GM23338 (cell line): ENCODE data around the gene PDCD11. TPM values are rescaled to one million over a fixed set of nuclear protein-coding genes. Genes with fewer than 3 reads are reported as not detected.

Experiments used
- ATAC-seq: fragments of 200-7000 bp; cut with Tn5 transposase; 3 replicates; pipeline ENCODE4 v1.9.1; 2020
- DNase-seq: peaks from one replicate; pipeline ENCODE4 v3.0.0-alpha.2; 2015; ENCODE audit warnings: low spot score
- H2AFZ ChIP-seq: fragments of 200-600 bp; sonication (generic); 2 replicates; pipeline ENCODE4 v1.8.0; 2016; ENCODE audit warnings: antibody characterized with exemption, mild to moderate bottlenecking, moderate library complexity
- H3F3A ChIP-seq: fragments of 200-600 bp; sonication (generic); replicated peaks from 2 replicates; pipeline ENCODE4 v1.8.0; 2017; ENCODE audit warnings: antibody characterized with exemption, mixed run types, low read depth
- H3K27ac ChIP-seq: fragments of 200-600 bp; sonication (generic); 2 replicates; pipeline ENCODE4 v1.6.1; 2016; ENCODE audit warnings: low read depth
- H3K27me3 ChIP-seq: fragments of 200-600 bp; sonication (generic); 2 replicates; pipeline ENCODE4 v1.8.0; 2016; ENCODE audit warnings: mild to moderate bottlenecking, mixed run types, moderate library complexity; ENCODE audit not compliant: insufficient read depth
- H3K36me3 ChIP-seq: fragments of 200-600 bp; sonication (generic); 2 replicates; pipeline ENCODE4 v1.8.0; 2016; ENCODE audit warnings: mild to moderate bottlenecking; ENCODE audit not compliant: insufficient read depth
- H3K4me1 ChIP-seq: fragments of 200-600 bp; sonication (generic); 2 replicates; pipeline ENCODE4 v1.8.0; 2016; ENCODE audit warnings: mild to moderate bottlenecking, moderate library complexity; ENCODE audit not compliant: insufficient read depth
- H3K4me2 ChIP-seq: fragments of 200-600 bp; sonication (generic); 2 replicates; pipeline ENCODE4 v1.7.1; 2017; ENCODE audit warnings: mixed run types
- H3K4me3 ChIP-seq: fragments of 200-600 bp; sonication (generic); 2 replicates; pipeline ENCODE4 v1.6.1; 2016; ENCODE audit warnings: mixed run types
- H3K79me2 ChIP-seq: fragments of 200-600 bp; sonication (generic); replicated peaks from 2 replicates; pipeline ENCODE4 v1.8.0; 2017; ENCODE audit warnings: mild to moderate bottlenecking; ENCODE audit not compliant: insufficient read depth
- H3K9me2 ChIP-seq: fragments of 200-600 bp; sonication (generic); 2 replicates; pipeline ENCODE4 v1.8.0; 2017; ENCODE audit not compliant: insufficient read depth
- H4K20me1 ChIP-seq: fragments of 200-600 bp; sonication (generic); replicated peaks from 2 replicates; pipeline ENCODE4 v1.8.0; 2017; ENCODE audit warnings: mild to moderate bottlenecking; ENCODE audit not compliant: insufficient read depth
- H3K27ac Mint-ChIP-seq: 2 replicates; pipeline ENCODE4 v1.8.0; 2020; ENCODE audit warnings: inconsistent platforms, mild to moderate bottlenecking, moderate library complexity, mixed read lengths
- H3K27me3 Mint-ChIP-seq: 3 replicates; pipeline ENCODE4 v1.8.0; 2022; ENCODE audit warnings: low read depth, mild to moderate bottlenecking, moderate library complexity, mixed read lengths, inconsistent platforms; ENCODE audit not compliant: insufficient read depth, poor library complexity
- H3K36me3 Mint-ChIP-seq: 3 replicates; pipeline ENCODE4 v1.8.0; 2021; ENCODE audit warnings: low read depth, mild to moderate bottlenecking, inconsistent platforms, moderate library complexity, mixed read lengths
- H3K4me1 Mint-ChIP-seq: 3 replicates; pipeline ENCODE4 v1.8.0; 2020; ENCODE audit warnings: mild to moderate bottlenecking, inconsistent platforms, mixed read lengths
- H3K4me3 Mint-ChIP-seq: 3 replicates; pipeline ENCODE4 v1.8.0; 2021; ENCODE audit warnings: moderate library complexity, mild to moderate bottlenecking, inconsistent platforms, mixed read lengths
- H3K9me3 Mint-ChIP-seq: 3 replicates; pipeline ENCODE4 v1.8.0; 2020; ENCODE audit warnings: moderate library complexity, mild to moderate bottlenecking, inconsistent platforms, mixed read lengths
- CREB1 ChIP-seq: fragments of 250-450 bp; sonication (Bioruptor Pico); IDR thresholded peaks from 2 replicates; pipeline ENCODE4 v1.5.0; 2020; ENCODE audit warnings: low read depth, mild to moderate bottlenecking, moderate library complexity
- EZH2 ChIP-seq: fragments of 200-600 bp; sonication (generic); IDR thresholded peaks from one replicate; pipeline ENCODE4 v1.8.0; 2017; ENCODE audit warnings: antibody characterized with exemption, mild to moderate bottlenecking, low read depth; ENCODE audit not compliant: unreplicated experiment
- POLR2AphosphoS5 ChIP-seq: IDR thresholded peaks from 2 replicates; pipeline ENCODE4 v1.6.1; 2016; ENCODE audit warnings: antibody characterized with exemption, low read depth
- STAT1 ChIP-seq: IDR thresholded peaks from one replicate; pipeline ENCODE4 v1.6.1; 2016; ENCODE audit warnings: antibody characterized with exemption; ENCODE audit not compliant: unreplicated experiment
- long read RNA-seq: library from polyadenylated mRNA; unstranded; transcript quantifications from one replicate; pipeline ENCODE4 v2.0.0, GENCODE V29; 2020; ENCODE audit not compliant: unreplicated experiment
- polyA plus RNA-seq: library from polyadenylated mRNA; unstranded; fragments of >200 nt; fragmentation: Nextera tagmentation; extraction: Ambion mirVana; gene quantifications from 2 replicates; pipeline ENCODE4 v1.2.1, GENCODE V29; 2016
- total RNA-seq: library from RNA; depleted of rRNA; stranded (reverse); fragments of >200 nt; shearing (Covaris generic); gene quantifications from 2 replicates; pipeline ENCODE4 v1.2.3, GENCODE V29; 2014; rRNA removed
- TF ChIP-seq, protein P1 (sequence below): IDR thresholded peaks from 2 replicates; pipeline ENCODE4 v1.6.1; 2016; ENCODE audit warnings: antibody characterized with exemption
- TF ChIP-seq, protein P2 (sequence below), 2 experiments: fragments of 200-600 bp in 1 of 2; sonication (generic) in 1 of 2; conservative IDR thresholded peaks; 2 replicates each; pipeline versions ENCODE4 v1.5.1 to v1.6.1; 2016 to 2017; ENCODE audit warnings: antibody characterized with exemption in 2 of 2, low read depth in 2 of 2, mild to moderate bottlenecking in 2 of 2, moderate library complexity in 1 of 2

Gene PDCD11, protein sequence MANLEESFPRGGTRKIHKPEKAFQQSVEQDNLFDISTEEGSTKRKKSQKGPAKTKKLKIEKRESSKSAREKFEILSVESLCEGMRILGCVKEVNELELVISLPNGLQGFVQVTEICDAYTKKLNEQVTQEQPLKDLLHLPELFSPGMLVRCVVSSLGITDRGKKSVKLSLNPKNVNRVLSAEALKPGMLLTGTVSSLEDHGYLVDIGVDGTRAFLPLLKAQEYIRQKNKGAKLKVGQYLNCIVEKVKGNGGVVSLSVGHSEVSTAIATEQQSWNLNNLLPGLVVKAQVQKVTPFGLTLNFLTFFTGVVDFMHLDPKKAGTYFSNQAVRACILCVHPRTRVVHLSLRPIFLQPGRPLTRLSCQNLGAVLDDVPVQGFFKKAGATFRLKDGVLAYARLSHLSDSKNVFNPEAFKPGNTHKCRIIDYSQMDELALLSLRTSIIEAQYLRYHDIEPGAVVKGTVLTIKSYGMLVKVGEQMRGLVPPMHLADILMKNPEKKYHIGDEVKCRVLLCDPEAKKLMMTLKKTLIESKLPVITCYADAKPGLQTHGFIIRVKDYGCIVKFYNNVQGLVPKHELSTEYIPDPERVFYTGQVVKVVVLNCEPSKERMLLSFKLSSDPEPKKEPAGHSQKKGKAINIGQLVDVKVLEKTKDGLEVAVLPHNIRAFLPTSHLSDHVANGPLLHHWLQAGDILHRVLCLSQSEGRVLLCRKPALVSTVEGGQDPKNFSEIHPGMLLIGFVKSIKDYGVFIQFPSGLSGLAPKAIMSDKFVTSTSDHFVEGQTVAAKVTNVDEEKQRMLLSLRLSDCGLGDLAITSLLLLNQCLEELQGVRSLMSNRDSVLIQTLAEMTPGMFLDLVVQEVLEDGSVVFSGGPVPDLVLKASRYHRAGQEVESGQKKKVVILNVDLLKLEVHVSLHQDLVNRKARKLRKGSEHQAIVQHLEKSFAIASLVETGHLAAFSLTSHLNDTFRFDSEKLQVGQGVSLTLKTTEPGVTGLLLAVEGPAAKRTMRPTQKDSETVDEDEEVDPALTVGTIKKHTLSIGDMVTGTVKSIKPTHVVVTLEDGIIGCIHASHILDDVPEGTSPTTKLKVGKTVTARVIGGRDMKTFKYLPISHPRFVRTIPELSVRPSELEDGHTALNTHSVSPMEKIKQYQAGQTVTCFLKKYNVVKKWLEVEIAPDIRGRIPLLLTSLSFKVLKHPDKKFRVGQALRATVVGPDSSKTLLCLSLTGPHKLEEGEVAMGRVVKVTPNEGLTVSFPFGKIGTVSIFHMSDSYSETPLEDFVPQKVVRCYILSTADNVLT (N-terminal part only)
- total RNA-seq (67.0 and 82.1 TPM in 2 replicates), polyA plus RNA-seq (87.8 and 99.9 TPM in 2 replicates)
- long read RNA-seq, partial matches to known transcripts: 7 of 12 reads
- long read RNA-seq, other reads (novel, unspliced or antisense): 4 of 12 reads

DNA sequence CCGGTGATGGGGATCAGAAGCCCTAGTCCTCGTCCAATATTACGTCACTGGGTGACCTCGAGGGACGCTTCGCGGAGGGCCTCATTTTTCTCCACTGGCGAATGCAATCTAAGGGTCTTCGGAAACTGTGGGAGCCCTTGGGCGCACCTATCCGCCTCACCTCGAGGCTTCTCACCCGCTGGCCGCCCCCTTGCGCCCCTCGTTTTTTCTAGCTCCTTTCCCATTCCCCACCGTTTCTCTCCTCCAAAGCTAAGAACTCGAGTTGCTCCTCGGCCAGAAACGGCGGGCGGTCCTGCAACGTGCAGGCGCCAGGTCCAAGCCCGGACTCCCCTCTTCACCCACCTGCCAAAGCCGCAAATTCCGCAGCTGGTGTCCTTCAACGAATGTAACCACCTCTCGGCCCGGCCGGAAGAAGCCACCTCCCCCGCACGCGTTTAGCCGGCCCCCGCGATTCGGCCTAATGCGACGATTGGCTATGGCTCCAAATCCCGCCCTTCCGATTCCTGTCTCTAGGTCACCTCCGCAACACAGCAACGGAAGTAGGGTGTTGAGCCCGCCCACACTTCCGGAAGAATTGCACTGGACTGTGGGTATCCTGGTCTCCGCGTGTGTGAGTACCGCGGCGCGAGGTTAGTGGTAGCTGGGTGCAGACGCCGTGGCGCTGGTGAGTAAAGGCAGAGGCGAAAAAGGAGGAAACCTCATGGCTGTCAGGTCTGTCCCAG is at the start of gene PDCD11, which contains the start of gene ATP5MK:
PDCD11 (plus strand) TSS at position 560 of the 722 bp plus-strand sequence. CDS start 1,801 bp downstream, outside the sequence.
ATP5MK (minus strand) TSS at position 409 of the 722 bp plus-strand sequence. CDS start 4,018 bp downstream, outside the sequence.
- Mint-ChIP-seq H3K9me3 (no peaks in the 10 kb centered on the region; the same call in 1 of the 3 replicates), H3K4me1 (peaks cover 20% of the 10 kb centered on the region), H3K4me3 (peak within 1 kb of the TSS; percentile 98), H3K27me3 (peaks cover 4% of the 10 kb centered on the region), H3K36me3 (peaks cover 68% of the 10 kb centered on the region), H3K27ac (peak within 1 kb of the TSS; percentile 97)
- TF ChIP-seq, protein P1, sequence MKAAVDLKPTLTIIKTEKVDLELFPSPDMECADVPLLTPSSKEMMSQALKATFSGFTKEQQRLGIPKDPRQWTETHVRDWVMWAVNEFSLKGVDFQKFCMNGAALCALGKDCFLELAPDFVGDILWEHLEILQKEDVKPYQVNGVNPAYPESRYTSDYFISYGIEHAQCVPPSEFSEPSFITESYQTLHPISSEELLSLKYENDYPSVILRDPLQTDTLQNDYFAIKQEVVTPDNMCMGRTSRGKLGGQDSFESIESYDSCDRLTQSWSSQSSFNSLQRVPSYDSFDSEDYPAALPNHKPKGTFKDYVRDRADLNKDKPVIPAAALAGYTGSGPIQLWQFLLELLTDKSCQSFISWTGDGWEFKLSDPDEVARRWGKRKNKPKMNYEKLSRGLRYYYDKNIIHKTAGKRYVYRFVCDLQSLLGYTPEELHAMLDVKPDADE: peak; percentile 91
- no peak for TF ChIP-seq STAT1
- no peak for TF ChIP-seq EZH2
- TF ChIP-seq POLR2AphosphoS5: peak; percentile 96
- peak; percentile 59 for TF ChIP-seq CREB1 (CRISPR knock-in tag)
- TF ChIP-seq, protein P2, sequence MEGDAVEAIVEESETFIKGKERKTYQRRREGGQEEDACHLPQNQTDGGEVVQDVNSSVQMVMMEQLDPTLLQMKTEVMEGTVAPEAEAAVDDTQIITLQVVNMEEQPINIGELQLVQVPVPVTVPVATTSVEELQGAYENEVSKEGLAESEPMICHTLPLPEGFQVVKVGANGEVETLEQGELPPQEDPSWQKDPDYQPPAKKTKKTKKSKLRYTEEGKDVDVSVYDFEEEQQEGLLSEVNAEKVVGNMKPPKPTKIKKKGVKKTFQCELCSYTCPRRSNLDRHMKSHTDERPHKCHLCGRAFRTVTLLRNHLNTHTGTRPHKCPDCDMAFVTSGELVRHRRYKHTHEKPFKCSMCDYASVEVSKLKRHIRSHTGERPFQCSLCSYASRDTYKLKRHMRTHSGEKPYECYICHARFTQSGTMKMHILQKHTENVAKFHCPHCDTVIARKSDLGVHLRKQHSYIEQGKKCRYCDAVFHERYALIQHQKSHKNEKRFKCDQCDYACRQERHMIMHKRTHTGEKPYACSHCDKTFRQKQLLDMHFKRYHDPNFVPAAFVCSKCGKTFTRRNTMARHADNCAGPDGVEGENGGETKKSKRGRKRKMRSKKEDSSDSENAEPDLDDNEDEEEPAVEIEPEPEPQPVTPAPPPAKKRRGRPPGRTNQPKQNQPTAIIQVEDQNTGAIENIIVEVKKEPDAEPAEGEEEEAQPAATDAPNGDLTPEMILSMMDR (conservative IDR thresholded peaks at IDR 0.05; ENCODE audit: low read depth in 2 of 2): 0 out of 4 replicates have a peak, but pooled peaks of 1 of the 2 experiments have one; percentile 1
- Histone ChIP-seq H4K20me1 (0 out of 2 replicates have a peak, but pooled peaks cover 11% of the 10 kb centered on the region), H2AFZ (peak within 1 kb of the TSS; percentile 44; the same call in 1 of the 2 replicates), H3K27me3 (no peaks in the 10 kb centered on the region), H3K4me2 (peak within 1 kb of the TSS; percentile 97), H3K79me2 (peaks cover 56% of the 10 kb centered on the region), H3K9me2 (no peaks in the 10 kb centered on the region), H3F3A (no peaks in the 10 kb centered on the region), H3K4me1 (peaks cover 9% of the 10 kb centered on the region), H3K36me3 (peaks cover 23% of the 10 kb centered on the region), H3K27ac (0 out of 2 replicates have a peak within 1 kb of the TSS, but pooled peaks have one; percentile 14), H3K4me3 (peak within 1 kb of the TSS; percentile 80)
- ATAC-seq (peak; percentile 99), DNase-seq (peak; percentile 100)
